CD4-positive, alpha-beta T cell treated with Interleukin-4 for 1 hour (primary cell): ENCODE results near the gene ATG9A.

Experiments used
- DNase-seq, 2 donors: peaks; one replicate each; pipeline ENCODE4 v3.0.0-alpha.2; 2020 to 2022

The ATG9A gene

GRCh38 chr2:219252084-219252483 is 22.6 kb upstream of the ATG9A start:
- peak in 1 of 2 donors; percentile 34 for DNase-seq

DNA sequence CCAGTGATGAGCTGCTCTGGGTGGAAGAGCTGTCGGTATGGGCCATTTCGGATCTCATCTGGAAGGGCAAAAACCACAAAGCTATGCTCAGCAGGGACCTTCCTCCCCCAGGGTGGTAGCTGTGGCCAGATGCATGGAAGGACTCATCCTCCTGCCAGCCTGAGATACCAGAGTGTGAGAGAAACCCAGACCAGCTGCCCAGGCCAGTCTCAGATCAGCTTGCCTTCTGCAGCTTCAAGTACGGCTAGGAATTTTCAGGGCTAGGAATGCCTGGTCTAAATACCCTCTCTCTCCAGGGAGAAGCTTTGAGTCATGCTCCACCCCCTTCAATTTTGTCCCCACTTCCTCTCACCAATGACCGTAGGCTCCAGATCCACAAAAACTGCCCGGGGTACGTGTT is 22.2 kb upstream of the ATG9A start:
- no peak for DNase-seq

GRCh38 chr2:219250049-219250781 is 20.8 kb upstream of the ATG9A start:
- DNase-seq = no peak

DNA sequence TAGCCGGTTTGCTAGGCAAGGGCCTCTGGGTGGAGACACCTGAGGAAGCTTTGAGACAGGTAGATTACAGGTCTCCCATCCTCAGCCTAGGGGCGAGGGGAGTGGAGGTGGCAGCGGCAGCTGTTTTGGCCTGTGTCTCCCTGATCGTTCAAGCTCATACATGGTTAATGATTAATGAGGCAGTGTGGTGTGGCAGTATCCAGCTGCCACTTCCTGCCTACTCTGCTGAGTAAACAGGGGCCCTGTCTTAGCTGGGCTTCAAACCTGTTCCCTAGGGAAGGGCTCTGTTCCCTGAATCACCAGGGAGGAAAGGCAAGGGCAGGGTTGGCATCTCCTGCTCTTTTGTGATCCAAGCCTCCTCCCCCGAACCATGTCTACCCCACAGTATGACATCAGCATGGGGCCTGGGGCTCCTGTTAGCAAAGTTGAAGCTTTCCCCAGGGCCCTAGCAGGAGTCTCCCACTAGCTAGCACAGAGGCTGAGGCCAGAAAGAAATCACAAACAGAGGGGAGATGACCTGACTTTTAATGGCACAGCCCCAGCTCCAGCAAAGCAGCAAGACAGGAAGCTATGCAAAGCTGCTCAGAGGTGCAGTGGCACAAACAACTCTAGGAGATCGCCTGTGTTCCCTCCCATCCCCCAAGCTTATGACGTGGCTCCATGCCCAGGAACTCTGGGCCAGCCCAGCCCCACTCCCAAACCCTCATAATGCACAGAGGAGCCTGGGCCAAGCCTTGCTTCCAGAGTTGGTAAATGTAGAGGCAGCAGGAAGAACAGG is 20.0 kb upstream of the ATG9A start:
- peak; percentile 69 to 70 for DNase-seq

- DNase-seq = no peak
Observed at GRCh38 chr2:219248845-219249202, 19.4 kb upstream of the ATG9A start.

- DNase-seq = peak; percentile 74 to 87
Observed at GRCh38 chr2:219247678-219248642, 18.5 kb upstream of the ATG9A start.

- no peak for DNase-seq
Observed at GRCh38 chr2:219246559-219246958, 17.1 kb upstream of the ATG9A start.

DNA sequence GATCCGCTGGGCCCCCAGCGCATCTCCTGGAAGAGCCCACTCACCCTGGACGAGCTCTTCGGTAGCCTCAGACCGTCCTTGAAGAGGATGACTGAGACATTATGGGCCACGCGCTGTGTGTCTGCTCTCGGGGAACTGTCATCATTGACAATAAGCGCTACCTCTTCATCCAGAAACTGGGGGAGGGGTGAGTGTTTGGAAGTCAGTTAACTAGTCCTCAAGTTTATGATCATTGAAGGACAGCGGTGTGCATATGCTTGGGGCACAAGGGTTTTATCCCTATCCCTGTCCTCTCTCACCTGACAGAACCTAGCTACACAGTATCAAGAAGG is 16.4 kb upstream of the ATG9A start:
- DNase-seq = no peak

DNA sequence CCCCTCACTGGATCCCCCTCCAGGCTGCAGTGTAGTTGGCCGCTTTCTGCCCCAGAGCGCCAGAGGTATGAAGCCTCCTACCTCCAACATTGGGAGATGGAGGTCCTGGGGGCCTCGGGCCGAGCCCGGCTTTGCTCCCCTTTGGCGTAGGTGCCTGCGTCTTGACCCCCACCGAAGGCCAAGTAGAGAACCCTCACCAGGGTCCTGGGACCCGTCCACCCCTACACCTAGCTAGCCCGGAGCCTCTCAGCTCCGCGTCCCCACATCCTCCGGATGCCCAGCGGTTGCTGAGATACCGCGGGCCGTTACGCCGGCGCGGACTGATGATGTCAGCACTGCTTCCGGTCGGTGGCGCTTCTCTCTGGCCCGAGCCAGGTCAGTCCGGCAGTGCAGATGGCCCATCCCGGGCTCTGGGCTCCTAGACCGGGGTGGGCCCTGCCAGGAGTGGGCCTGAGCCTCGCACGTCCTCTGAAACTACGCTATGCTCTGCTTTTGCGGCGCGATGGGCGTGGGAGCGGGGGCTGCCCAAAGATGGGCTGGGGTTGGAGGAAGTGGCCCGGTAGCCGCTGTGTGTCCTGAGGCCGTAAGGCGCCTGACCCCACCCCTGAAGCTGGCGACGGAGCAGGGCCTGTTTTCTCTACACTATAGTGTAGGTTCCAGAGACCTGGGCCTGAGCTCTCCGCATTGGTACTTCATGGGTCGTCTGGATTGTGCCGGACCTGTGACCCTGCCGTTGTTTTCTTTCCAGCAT is 15.9 kb upstream of the ATG9A start, which contains the start of the genes GLB1L and STK16:
Gene GLB1L (minus strand): TSS at position 297 of the 751 bp plus-strand sequence. CDS start 1,871 bp downstream, outside the sequence.
Gene STK16 (plus strand): TSS at position 332 of the 751 bp plus-strand sequence. CDS start 521 bp downstream, outside the sequence.
- DNase-seq = peak; percentile 87 to 89

- DNase-seq = no peak
Observed at GRCh38 chr2:219244789-219245147, 15.3 kb upstream of the ATG9A start.

DNA sequence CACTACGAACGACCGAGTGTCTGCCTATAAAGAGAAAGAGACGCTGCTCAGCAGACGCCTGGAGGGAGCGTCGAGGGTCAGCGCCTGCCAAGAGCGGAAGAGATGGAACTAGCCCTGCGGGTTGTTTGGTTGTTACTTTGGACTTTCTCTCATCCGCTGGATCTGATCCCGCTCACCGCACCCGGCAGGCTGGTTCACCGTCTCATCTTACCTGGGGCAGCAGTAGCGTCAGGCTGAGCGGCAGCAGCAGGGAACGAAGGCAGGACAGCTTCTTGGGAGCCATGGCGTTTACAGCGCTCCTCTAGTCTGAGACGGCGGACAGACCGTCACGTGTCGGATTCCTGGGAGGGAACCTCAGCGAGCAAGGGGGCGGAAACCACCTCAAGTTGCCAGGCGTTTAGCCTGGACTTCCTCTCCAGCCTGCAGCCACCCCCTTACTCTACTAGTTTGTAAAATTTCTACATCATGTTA is 13.9 kb upstream of the ATG9A start:
- DNase-seq = peak in 1 of 2 donors; percentile 41

GRCh38 chr2:219234331-219234730 is 4.9 kb upstream of the ATG9A start:
- DNase-seq = no peak

- no peak for DNase-seq
Observed at GRCh38 chr2:219230059-219230540, 664 bp upstream of the ATG9A start.

- no peak for DNase-seq
Observed at GRCh38 chr2:219228911-219229304, 528 bp downstream of the ATG9A start.

DNA sequence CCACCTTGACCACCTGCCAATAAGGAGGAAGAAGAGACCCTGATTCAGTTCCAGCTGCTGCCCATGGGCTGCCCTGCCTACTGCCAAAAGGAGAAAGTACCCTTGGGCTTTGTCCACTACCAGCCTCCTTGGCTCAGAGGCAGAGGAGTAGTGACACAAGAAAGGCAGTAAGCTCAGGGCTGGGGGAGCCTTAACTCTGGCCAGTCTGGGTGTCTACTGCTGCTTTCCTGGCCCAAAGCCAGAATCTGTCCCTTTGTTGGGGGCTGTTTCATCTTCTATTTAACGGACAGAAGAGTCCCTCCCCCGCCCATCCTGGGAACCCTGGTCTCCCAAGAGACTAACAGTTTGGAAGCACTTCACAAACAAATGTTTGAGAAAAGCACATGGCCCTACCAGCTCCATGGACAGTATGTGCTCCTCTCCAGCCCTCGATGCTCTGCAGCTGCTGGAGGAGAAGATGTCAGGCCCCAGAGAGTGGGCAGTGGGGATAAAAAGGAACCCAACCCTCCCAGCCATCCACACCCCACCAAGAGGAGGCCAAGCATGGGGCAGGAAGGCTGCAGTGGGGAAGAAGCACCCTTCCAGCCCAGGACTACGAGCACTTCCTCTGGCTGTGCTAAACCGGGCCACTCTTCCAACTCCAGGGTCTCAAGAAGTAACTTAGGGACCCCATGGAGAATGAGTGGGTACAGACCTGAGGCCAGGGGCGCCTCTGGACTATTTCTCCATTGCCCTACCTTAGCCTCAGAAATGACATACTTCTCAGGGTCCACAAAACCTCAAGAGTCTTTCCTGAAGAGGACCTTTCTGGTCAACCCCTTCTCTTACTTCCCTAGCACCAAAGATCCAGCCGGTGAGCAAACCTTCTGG is 1.2 kb downstream of the ATG9A start:
- no peak for DNase-seq

DNA sequence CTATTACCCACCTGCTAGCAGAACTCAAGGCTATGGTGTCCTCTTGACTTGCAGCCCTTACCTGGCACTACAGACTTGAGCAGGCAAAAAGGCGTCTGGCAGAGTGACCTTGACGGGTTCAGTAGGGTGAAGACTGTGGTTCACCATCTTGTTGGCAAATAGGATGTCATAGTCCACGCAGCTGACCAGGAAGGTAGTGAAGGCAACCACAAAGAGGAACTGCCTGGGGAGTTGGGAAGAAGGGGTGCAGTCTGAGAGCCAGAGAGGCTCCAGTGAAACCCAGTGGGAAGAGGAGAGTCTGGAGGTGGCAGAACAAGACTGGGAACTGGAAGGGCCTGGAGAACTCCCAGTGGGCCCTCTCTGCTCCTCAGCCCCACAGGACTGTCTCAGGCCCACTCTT is 4.1 kb downstream of the ATG9A start:
- peak in 1 of 2 donors; percentile 42 for DNase-seq

- no peak for DNase-seq
Observed at GRCh38 chr2:219223831-219224610, 5.4 kb downstream of the ATG9A start.

DNA sequence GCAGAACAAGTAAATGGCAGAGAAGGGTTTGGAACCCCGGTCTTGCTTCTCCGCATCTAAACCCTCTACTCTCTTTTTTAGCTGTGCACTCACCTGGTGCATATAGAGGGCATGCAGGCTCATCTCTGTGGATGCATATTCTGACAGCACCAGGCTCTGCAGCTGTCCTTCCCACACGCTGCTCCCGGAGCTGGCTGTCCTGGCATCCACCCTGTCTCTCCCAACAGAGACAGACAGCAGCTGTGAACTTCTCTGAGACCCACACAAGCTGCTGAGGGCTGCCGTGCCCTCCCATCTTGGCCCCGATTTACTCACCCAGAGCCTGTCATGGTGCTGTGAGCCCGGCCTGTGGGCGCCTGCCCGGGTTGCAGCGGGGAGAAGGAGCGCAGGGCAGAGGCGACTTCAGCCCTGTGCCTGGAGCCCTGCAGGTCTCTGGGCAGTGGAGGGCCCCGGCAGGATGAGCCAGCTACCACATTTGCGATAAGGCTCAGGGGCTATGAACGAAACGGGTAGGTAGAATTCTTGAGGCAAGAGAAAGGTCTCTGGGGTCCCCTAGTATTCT is 7.4 kb downstream of the ATG9A start:
- DNase-seq = no peak

- no peak for DNase-seq
Observed at GRCh38 chr2:219220652-219221402, 8.6 kb downstream of the ATG9A start.
